HepG2 (cell line): ENCODE data around the gene SIGMAR1. TPM values are rescaled to one million over a fixed set of nuclear protein-coding genes. Genes with fewer than 3 reads are reported as not detected.

Experiments used
- BRD4 ChIP-seq: sonication (generic); formaldehyde crosslinking; IDR thresholded peaks from 2 replicates; pipeline ENCODE4 v1.4.0; 2020; ENCODE audit warnings: missing genetic modification reagents
- CHD4 ChIP-seq: fragments of 200-600 bp; sonication (generic); IDR thresholded peaks from 2 replicates; pipeline ENCODE4 v1.7.0; 2017; ENCODE audit warnings: mild to moderate bottlenecking, low read length, borderline replicate concordance
- GZF1 ChIP-seq: sonication (generic); formaldehyde crosslinking; IDR thresholded peaks from 2 replicates; pipeline ENCODE4 v1.5.1; 2020; ENCODE audit warnings: mild to moderate bottlenecking, missing genetic modification reagents
- HNRNPL ChIP-seq: fragments of 200-400 bp; formaldehyde crosslinking; IDR thresholded peaks from 2 replicates; pipeline ENCODE4 v1.6.1; 2017; ENCODE audit warnings: mild to moderate bottlenecking, low read depth, low read length
- KMT2A ChIP-seq: sonication (generic); formaldehyde crosslinking; IDR thresholded peaks from 2 replicates; pipeline ENCODE4 v1.4.0; 2020; ENCODE audit warnings: missing genetic modification reagents
- MYPOP ChIP-seq: sonication (generic); formaldehyde crosslinking; IDR thresholded peaks from 2 replicates; pipeline ENCODE4 v1.8.1; 2023; ENCODE audit warnings: mild to moderate bottlenecking, moderate library complexity, missing genetic modification reagents
- MZF1 ChIP-seq: sonication (generic); formaldehyde crosslinking; IDR thresholded peaks from 2 replicates; pipeline ENCODE4 v1.8.1; 2023; ENCODE audit warnings: mild to moderate bottlenecking, missing genetic modification reagents, borderline replicate concordance
- NAIF1 ChIP-seq: sonication (generic); formaldehyde crosslinking; IDR thresholded peaks from 2 replicates; pipeline ENCODE4 v1.5.0; 2020; ENCODE audit warnings: mild to moderate bottlenecking, missing genetic modification reagents, borderline replicate concordance
- NCOA2 ChIP-seq: sonication (generic); formaldehyde crosslinking; IDR thresholded peaks from 2 replicates; pipeline ENCODE4 v1.8.0; 2022; ENCODE audit warnings: inconsistent platforms
- NFKB2 ChIP-seq: sonication (generic); formaldehyde crosslinking; IDR thresholded peaks from 2 replicates; pipeline ENCODE4 v1.4.0; 2020; ENCODE audit warnings: missing genetic modification reagents, borderline replicate concordance
- SMAD9 ChIP-seq: sonication (generic); formaldehyde crosslinking; IDR thresholded peaks from 2 replicates; pipeline ENCODE4 v1.5.1; 2020; ENCODE audit warnings: mild to moderate bottlenecking, missing genetic modification reagents
- SRY ChIP-seq: sonication (generic); formaldehyde crosslinking; IDR thresholded peaks from 2 replicates; pipeline ENCODE4 v1.8.0; 2022; ENCODE audit warnings: mild to moderate bottlenecking, missing genetic modification reagents
- TBX3 ChIP-seq: fragments of 450-650 bp; IDR thresholded peaks from 2 replicates; pipeline ENCODE4 v1.6.1; 2017; ENCODE audit warnings: antibody characterized with exemption, mild to moderate bottlenecking, inconsistent platforms, borderline replicate concordance
- ZMYM2 ChIP-seq: sonication (generic); formaldehyde crosslinking; IDR thresholded peaks from 2 replicates; pipeline ENCODE4 v1.8.0; 2022; ENCODE audit warnings: mild to moderate bottlenecking, missing genetic modification reagents
- ZNF180 ChIP-seq: sonication (generic); formaldehyde crosslinking; IDR thresholded peaks from 2 replicates; pipeline ENCODE4 v1.4.0; 2020; ENCODE audit warnings: low read depth, missing genetic modification reagents, borderline replicate concordance
- ZNF224 ChIP-seq: sonication (generic); formaldehyde crosslinking; IDR thresholded peaks from 2 replicates; pipeline ENCODE4 v1.5.0; 2020; ENCODE audit warnings: mild to moderate bottlenecking, missing genetic modification reagents
- ZNF605 ChIP-seq: sonication (generic); formaldehyde crosslinking; IDR thresholded peaks from 2 replicates; pipeline ENCODE4 v1.8.0; 2022; ENCODE audit warnings: mild to moderate bottlenecking, missing genetic modification reagents
- ZNF788 ChIP-seq: sonication (generic); formaldehyde crosslinking; IDR thresholded peaks from 2 replicates; pipeline ENCODE4 v1.5.0; 2020; ENCODE audit warnings: mild to moderate bottlenecking, missing genetic modification reagents, borderline replicate concordance
- ZSCAN5A ChIP-seq: sonication (generic); formaldehyde crosslinking; IDR thresholded peaks from 2 replicates; pipeline ENCODE4 v1.8.0; 2022; ENCODE audit warnings: mild to moderate bottlenecking, missing genetic modification reagents, borderline replicate concordance
- polyA plus RNA-seq, 8 experiments: library from polyadenylated mRNA; depleted of rRNA in 3 of 8; stranded (reverse) in 7 of 8; unstranded in 1 of 8; fragments of >200 nt; fragmentation: Illumina TruSeq in 4 of 8; extraction: Trizol in 4 of 8; gene quantifications; 2 replicates each; pipeline versions ENCODE4 v1.2.1 to v1.2.3, GENCODE V29; 2011 to 2016; ENCODE audit warnings: low read depth in 4 of 8, missing spikeins in 1 of 8, mixed read lengths in 1 of 8; ENCODE audit not compliant: insufficient read depth in 1 of 8
- total RNA-seq, 5 experiments: library from RNA; depleted of rRNA; stranded (reverse); fragments of >200 nt; fragmentation: Illumina TruSeq; extraction: Trizol; gene quantifications; 2 replicates each; pipeline ENCODE4 v1.2.3, GENCODE V29; 2016; ENCODE audit warnings: low read depth in 1 of 5
- TF ChIP-seq, protein P1 (sequence below): sonication (generic); formaldehyde crosslinking; IDR thresholded peaks from 2 replicates; pipeline ENCODE4 v1.4.0; 2020; ENCODE audit warnings: missing genetic modification reagents; ENCODE audit errors: not compliant biosample characterization
- TF ChIP-seq, protein P2 (sequence below): sonication (generic); IDR thresholded peaks from 2 replicates; pipeline ENCODE4 v1.6.1; 2016; ENCODE audit warnings: low read depth, borderline replicate concordance
- TF ChIP-seq, protein P3 (sequence below): IDR thresholded peaks from 2 replicates; pipeline ENCODE4 v1.6.1; 2012; ENCODE audit warnings: low read depth, low read length, improper control_type of control experiment
- TF ChIP-seq, protein P4 (sequence below): sonication (generic); formaldehyde crosslinking; IDR thresholded peaks from 2 replicates; pipeline ENCODE4 v1.9.0; 2021; ENCODE audit warnings: missing genetic modification reagents, mild to moderate bottlenecking, borderline replicate concordance

The SIGMAR1 gene
- total and polyA plus RNA-seq, 2 of the 13 experiments (the other 11 are each of a cell fraction or from before 2014, with no cell fraction given): 38.9 to 60.8 TPM

DNA sequence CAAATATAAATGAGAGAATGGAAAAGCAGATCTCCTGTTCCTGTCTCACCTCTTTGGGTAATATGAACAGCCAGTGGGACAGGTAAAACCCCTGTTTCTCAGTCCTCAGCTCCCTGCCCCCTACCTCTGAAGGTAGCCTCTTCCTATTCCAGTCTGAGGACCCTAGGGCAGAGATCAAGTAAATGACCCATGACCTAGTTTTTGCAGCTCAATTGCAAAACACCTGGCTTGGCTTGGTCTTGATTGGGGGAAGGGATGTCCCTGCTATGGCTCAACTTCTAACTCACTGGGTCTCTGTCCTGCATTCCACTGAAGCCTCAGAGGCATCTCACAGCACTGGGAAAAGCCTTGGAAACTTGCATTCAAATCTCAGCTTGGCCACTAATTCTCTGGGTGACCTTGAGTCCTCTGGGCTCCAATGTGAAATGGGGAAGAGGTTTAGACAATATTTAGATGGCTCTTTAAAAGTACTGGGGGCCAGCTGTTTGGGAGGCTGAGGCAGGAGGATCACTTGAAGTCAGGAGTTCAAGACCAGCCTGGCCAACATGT, 7.3 kb upstream of the SIGMAR1 start (continued):
- TF ChIP-seq, protein P1, sequence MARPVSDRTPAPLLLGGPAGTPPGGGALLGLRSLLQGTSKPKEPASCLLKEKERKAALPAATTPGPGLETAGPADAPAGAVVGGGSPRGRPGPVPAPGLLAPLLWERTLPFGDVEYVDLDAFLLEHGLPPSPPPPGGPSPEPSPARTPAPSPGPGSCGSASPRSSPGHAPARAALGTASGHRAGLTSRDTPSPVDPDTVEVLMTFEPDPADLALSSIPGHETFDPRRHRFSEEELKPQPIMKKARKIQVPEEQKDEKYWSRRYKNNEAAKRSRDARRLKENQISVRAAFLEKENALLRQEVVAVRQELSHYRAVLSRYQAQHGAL (CRISPR knock-in tag): no peak
- TF ChIP-seq GZF1: no peak
- TF ChIP-seq, protein P2, sequence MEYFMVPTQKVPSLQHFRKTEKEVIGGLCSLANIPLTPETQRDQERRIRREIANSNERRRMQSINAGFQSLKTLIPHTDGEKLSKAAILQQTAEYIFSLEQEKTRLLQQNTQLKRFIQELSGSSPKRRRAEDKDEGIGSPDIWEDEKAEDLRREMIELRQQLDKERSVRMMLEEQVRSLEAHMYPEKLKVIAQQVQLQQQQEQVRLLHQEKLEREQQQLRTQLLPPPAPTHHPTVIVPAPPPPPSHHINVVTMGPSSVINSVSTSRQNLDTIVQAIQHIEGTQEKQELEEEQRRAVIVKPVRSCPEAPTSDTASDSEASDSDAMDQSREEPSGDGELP: peak; percentile 32; the same call in 1 of the 2 replicates
- no peak for TF ChIP-seq ZNF224 (CRISPR knock-in tag)
- TF ChIP-seq, protein P3, sequence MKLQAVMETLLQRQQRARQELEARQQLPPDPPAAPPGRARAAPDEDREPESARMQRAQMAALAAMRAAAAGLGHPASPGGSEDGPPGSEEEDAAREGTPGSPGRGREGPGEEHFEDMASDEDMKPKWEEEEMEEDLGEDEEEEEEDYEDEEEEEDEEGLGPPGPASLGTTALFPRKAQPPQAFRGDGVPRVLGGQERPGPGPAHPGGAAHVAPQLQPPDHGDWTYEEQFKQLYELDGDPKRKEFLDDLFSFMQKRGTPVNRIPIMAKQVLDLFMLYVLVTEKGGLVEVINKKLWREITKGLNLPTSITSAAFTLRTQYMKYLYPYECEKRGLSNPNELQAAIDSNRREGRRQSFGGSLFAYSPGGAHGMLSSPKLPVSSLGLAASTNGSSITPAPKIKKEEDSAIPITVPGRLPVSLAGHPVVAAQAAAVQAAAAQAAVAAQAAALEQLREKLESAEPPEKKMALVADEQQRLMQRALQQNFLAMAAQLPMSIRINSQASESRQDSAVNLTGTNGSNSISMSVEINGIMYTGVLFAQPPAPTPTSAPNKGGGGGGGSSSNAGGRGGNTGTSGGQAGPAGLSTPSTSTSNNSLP: no peak
- TF ChIP-seq NAIF1 (CRISPR knock-in tag): no peak
- TF ChIP-seq ZSCAN5A: no peak
- TF ChIP-seq TBX3: no peak
- TF ChIP-seq, protein P4, sequence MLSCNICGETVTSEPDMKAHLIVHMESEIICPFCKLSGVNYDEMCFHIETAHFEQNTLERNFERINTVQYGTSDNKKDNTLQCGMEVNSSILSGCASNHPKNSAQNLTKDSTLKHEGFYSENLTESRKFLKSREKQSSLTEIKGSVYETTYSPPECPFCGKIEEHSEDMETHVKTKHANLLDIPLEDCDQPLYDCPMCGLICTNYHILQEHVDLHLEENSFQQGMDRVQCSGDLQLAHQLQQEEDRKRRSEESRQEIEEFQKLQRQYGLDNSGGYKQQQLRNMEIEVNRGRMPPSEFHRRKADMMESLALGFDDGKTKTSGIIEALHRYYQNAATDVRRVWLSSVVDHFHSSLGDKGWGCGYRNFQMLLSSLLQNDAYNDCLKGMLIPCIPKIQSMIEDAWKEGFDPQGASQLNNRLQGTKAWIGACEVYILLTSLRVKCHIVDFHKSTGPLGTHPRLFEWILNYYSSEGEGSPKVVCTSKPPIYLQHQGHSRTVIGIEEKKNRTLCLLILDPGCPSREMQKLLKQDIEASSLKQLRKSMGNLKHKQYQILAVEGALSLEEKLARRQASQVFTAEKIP: no peak
- peak; percentile 79; the same call in 1 of the 2 replicates for TF ChIP-seq ZNF788 (CRISPR knock-in tag)
- TF ChIP-seq NCOA2 (CRISPR knock-in tag): peak; percentile 75
- no peak for TF ChIP-seq SMAD9 (CRISPR knock-in tag)
- TF ChIP-seq KMT2A (CRISPR knock-in tag): no peak
- TF ChIP-seq CHD4: 0 out of 2 replicates have a peak, but pooled peaks have one; percentile 83
- no peak for TF ChIP-seq ZNF180
- TF ChIP-seq MZF1 (CRISPR knock-in tag): no peak
- TF ChIP-seq SRY (CRISPR knock-in tag): no peak
- TF ChIP-seq ZMYM2: peak; percentile 76
- TF ChIP-seq ZNF605 (CRISPR knock-in tag): no peak
- no peak for TF ChIP-seq BRD4 (CRISPR knock-in tag)
- no peak for TF ChIP-seq MYPOP
- TF ChIP-seq NFKB2 (CRISPR knock-in tag): no peak
- TF ChIP-seq HNRNPL: no peak
